Ishikawa (cell line): ENCODE results near the gene RBM25.

Experiments used
- EP300 ChIP-seq: IDR thresholded peaks from 2 replicates; pipeline ENCODE4 v1.6.1; 2012; ENCODE audit warnings: borderline replicate concordance
- TAF1 ChIP-seq: IDR thresholded peaks from 2 replicates; pipeline ENCODE4 v1.6.1; 2012; ENCODE audit warnings: low read depth, mild to moderate bottlenecking
- TF ChIP-seq, protein P1 (sequence below): IDR thresholded peaks from 2 replicates; pipeline ENCODE4 v1.6.1; 2012; ENCODE audit warnings: low read depth, mild to moderate bottlenecking

- TF ChIP-seq, protein P1, sequence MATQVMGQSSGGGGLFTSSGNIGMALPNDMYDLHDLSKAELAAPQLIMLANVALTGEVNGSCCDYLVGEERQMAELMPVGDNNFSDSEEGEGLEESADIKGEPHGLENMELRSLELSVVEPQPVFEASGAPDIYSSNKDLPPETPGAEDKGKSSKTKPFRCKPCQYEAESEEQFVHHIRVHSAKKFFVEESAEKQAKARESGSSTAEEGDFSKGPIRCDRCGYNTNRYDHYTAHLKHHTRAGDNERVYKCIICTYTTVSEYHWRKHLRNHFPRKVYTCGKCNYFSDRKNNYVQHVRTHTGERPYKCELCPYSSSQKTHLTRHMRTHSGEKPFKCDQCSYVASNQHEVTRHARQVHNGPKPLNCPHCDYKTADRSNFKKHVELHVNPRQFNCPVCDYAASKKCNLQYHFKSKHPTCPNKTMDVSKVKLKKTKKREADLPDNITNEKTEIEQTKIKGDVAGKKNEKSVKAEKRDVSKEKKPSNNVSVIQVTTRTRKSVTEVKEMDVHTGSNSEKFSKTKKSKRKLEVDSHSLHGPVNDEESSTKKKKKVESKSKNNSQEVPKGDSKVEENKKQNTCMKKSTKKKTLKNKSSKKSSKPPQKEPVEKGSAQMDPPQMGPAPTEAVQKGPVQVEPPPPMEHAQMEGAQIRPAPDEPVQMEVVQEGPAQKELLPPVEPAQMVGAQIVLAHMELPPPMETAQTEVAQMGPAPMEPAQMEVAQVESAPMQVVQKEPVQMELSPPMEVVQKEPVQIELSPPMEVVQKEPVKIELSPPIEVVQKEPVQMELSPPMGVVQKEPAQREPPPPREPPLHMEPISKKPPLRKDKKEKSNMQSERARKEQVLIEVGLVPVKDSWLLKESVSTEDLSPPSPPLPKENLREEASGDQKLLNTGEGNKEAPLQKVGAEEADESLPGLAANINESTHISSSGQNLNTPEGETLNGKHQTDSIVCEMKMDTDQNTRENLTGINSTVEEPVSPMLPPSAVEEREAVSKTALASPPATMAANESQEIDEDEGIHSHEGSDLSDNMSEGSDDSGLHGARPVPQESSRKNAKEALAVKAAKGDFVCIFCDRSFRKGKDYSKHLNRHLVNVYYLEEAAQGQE = no peak
- TF ChIP-seq EP300 (no peak), TAF1 (no peak)
These were observed 87.8 kb downstream of the RBM25 start for GRCh38 chr14:73146111-73146510.
